Esophagus squamous epithelium (tissue), 5 donors: ENCODE measurements around the gene LSM10. TPM values are rescaled to one million over a fixed set of nuclear protein-coding genes. Genes with fewer than 3 reads are reported as not detected.

Experiments used
- DNase-seq: peaks from one replicate; lab custom pipeline; 2025; lab: John Stamatoyannopoulos, UW
- H3K27ac ChIP-seq, 4 donors: fragments of 200-600 bp; sonication (generic); one replicate each; pipeline ENCODE4 v1.5.1; 2016 to 2019; ENCODE audit warnings: mild to moderate bottlenecking in 1 of 4
- H3K27me3 ChIP-seq, 4 donors: fragments of 200-600 bp; sonication (generic); 1 replicate in 3 of 4; 2 replicates in 1 of 4; pipeline versions ENCODE4 v1.5.1 to v1.6.0; 2017 to 2021; ENCODE audit warnings: antibody characterized with exemption in 1 of 4
- H3K36me3 ChIP-seq, 3 donors: fragments of 200-600 bp; sonication (generic); one replicate each; pipeline ENCODE4 v1.5.1; 2016 to 2019
- H3K4me1 ChIP-seq, 3 donors: fragments of 200-600 bp; sonication (generic); one replicate each; pipeline ENCODE4 v1.5.1; 2017 to 2019
- H3K4me3 ChIP-seq, 4 donors: fragments of 200-600 bp; sonication (generic); 1 replicate in 3 of 4; 2 replicates in 1 of 4; pipeline ENCODE4 v1.5.1; 2016 to 2019; ENCODE audit warnings: mild to moderate bottlenecking in 2 of 4, moderate library complexity in 1 of 4
- H3K9me3 ChIP-seq, 3 donors: fragments of 200-600 bp; sonication (generic); one replicate each; pipeline ENCODE4 v1.5.1; 2016 to 2019
- CTCF ChIP-seq, 6 experiments: fragments of 450-650 bp in 4 of 6; fragments of 200-600 bp in 2 of 6; sonication (generic) in 2 of 6; IDR thresholded peaks; one replicate each; pipeline ENCODE4 v1.5.1; 2016 to 2019; ENCODE audit warnings: antibody characterized with exemption in 6 of 6, mild to moderate bottlenecking in 4 of 6, moderate library complexity in 4 of 6
- POLR2A ChIP-seq, 4 donors: fragments of 450-650 bp; IDR thresholded peaks; one replicate each; pipeline ENCODE4 v1.6.1; 2017; ENCODE audit warnings: antibody characterized with exemption in 4 of 4, mild to moderate bottlenecking in 4 of 4, moderate library complexity in 3 of 4
- WGBS, 2 donors: methylation state at CpG; one replicate each; pipeline ENCODE4 v1.1.5; 2018; 5-methylcytosine and 5-hydroxymethylcytosine counted together
- intact Hi-C: fragments of 100-400 bp; cut with DNase I; formaldehyde crosslinking; loops from one replicate; pipeline ENCODE4 v1.15.0; 2022
- total RNA-seq, 4 donors: library from RNA; depleted of rRNA; stranded (reverse); fragments of >200 nt; gene quantifications; one replicate each; pipeline ENCODE4 v1.1.0, GENCODE V29; 2016
- donor health status: DM: yes; HTN: yes; CAD: no.

Gene LSM10
- total RNA-seq, 4 donors from 2014 or later: 8.5 to 29.4 (median 16.9) TPM

- Histone ChIP-seq H3K4me1 (peaks cover 0 to 12% (median 0%) of the 10 kb centered on the region in 3 donors), H3K4me3 (no peak overlapping the region), H3K36me3 (peaks cover 20 to 89% (median 24%) of the 10 kb centered on the region in 3 donors), H3K27me3 (no peaks in the 10 kb centered on the region), H3K27ac (peak overlapping the region in 1 of 4 donors; percentile 65), H3K9me3 (no peaks in the 10 kb centered on the region)
- WGBS, 2 donors: 86 to 91% methylated on average over 9 of the region's 13 CpGs
- no peak for DNase-seq
- intact Hi-C loops: no loop called here
- TF ChIP-seq POLR2A (IDR thresholded peaks at IDR 0.05): no peak
Observed at GRCh38 chr1:36358514-36359084, 39.1 kb downstream of the LSM10 start.

DNA sequence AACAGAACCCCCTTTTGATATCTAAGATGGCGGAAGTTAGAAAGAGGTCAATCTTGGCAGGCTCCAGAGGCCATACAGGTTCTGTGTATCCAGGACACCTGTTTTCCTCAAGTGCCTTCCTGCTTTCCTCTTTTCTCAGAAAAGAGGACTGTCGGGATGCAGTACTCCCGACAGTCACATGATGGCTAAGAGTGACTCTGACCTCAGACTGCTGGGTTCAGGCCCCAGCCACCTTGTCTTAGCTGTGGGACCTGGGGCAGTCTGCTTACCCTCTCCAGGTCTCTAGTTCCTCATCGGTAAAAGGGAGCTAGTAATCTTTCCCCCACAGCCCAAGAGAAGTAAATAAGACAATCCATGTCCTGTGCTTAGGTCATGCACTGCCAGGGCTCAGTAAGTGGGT lies 41.9 kb downstream of the LSM10 start:
- intact Hi-C loops: no loop called here
- no peaks in the 10 kb centered on the region for H3K27me3 ChIP-seq
- H3K36me3 ChIP-seq: peaks cover 23 to 85% (median 29%) of the 10 kb centered on the region in 3 donors
- WGBS, 2 donors: 72 to 84% methylated on average over 3 to 4 of the region's 4 CpGs
- no peak overlapping the region for H3K27ac ChIP-seq
- no peak for TF ChIP-seq CTCF (IDR thresholded peaks at IDR 0.05)
- TF ChIP-seq POLR2A (IDR thresholded peaks at IDR 0.05): no peak
- peaks cover 15 to 39% (median 20%) of the 10 kb centered on the region in 3 donors for H3K4me1 ChIP-seq
- H3K9me3 ChIP-seq: no peaks in the 10 kb centered on the region
- H3K4me3 ChIP-seq: no peak overlapping the region
- DNase-seq: no peak

GRCh38 chr1:36354486-36354885 lies 43.2 kb downstream of the LSM10 start:
- no peaks in the 10 kb centered on the region for H3K9me3 ChIP-seq
- WGBS, 2 donors: 74 to 86% methylated on average over 2 to 9 of the region's 11 CpGs
- no peak for DNase-seq
- no peak overlapping the region for H3K4me3 ChIP-seq
- intact Hi-C loops: no loop called here
- H3K36me3 ChIP-seq: peaks cover 23 to 91% (median 29%) of the 10 kb centered on the region in 3 donors
- no peaks in the 10 kb centered on the region for H3K27me3 ChIP-seq
- TF ChIP-seq POLR2A (IDR thresholded peaks at IDR 0.05) (no peak), CTCF (IDR thresholded peaks at IDR 0.05) (no peak)
- peak overlapping the region in 1 of 4 donors; percentile 13 for H3K27ac ChIP-seq
- peaks cover 28 to 45% (median 34%) of the 10 kb centered on the region in 3 donors for H3K4me1 ChIP-seq

- Histone ChIP-seq H3K27me3 (no peaks in the 10 kb centered on the region), H3K4me1 (peaks cover 36 to 51% (median 37%) of the 10 kb centered on the region in 3 donors), H3K27ac (peak overlapping the region in 3 of 4 donors; percentile 85 to 89 (median 87)), H3K9me3 (no peaks in the 10 kb centered on the region), H3K36me3 (peaks cover 24 to 91% (median 31%) of the 10 kb centered on the region in 3 donors), H3K4me3 (no peak overlapping the region)
- no peak for DNase-seq
- TF ChIP-seq CTCF (IDR thresholded peaks at IDR 0.05) (no peak), POLR2A (IDR thresholded peaks at IDR 0.05) (no peak)
- WGBS, 2 donors: 82 to 87% methylated on average over 9 to 11 of the region's 15 CpGs
- intact Hi-C loops: no loop called here
Observed at GRCh38 chr1:36352910-36353878, 44.5 kb downstream of the LSM10 start.

DNA sequence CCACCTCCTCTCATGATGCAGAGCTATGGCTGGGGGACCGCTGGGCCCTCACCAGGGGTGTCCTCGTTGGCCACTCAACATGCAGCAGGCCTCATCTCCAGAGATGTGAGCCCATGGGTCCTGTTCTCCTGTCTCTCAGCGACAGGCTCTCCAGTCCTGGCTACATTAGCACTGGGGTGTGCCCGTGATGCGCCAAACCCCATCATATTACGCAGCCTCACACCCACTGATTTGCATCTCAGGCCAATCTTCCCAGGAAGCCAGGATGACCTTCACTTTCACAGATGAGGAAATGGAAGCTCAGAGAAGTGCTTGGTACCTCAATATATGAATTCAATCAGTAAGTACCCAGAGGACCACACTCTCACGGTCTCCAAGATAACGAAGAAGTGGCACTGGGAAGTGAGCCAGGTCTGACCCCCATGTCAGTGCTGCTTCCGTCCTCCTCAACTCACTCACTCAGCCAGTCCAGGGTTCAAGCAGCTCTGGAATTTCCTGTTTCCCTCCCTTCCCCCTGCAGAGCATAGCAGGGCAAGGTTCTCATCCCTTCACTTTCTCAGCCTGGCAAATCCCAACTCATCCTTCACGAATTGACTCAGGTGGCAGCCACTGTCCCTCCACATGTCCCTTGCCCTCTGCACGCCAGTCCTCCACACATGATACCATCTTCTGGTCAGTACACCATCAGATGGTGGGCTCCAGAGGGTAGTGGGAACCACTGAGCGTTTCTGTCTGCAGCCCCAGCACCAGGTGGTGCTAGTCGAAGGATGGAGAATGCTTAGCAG lies 45.4 kb downstream of the LSM10 start:
- TF ChIP-seq POLR2A (IDR thresholded peaks at IDR 0.05) (no peak), CTCF (IDR thresholded peaks at IDR 0.05) (no peak)
- no peak for DNase-seq
- H3K27me3 ChIP-seq: no peaks in the 10 kb centered on the region
- H3K27ac ChIP-seq: peak overlapping the region; percentile 81 to 89 (median 86)
- H3K4me1 ChIP-seq: peaks cover 36 to 51% (median 37%) of the 10 kb centered on the region in 3 donors
- no peak overlapping the region for H3K4me3 ChIP-seq
- H3K36me3 ChIP-seq: peaks cover 26 to 91% (median 34%) of the 10 kb centered on the region in 3 donors
- WGBS, 2 donors: 78 to 84% methylated on average over 7 of the region's 13 CpGs
- intact Hi-C loops: no loop called here
- H3K9me3 ChIP-seq: no peaks in the 10 kb centered on the region
